NK-92 (cell line): Measurements from ENCODE around the gene GALM.
A peak's percentile ranks its signal among the peaks of the same experiment; 100 is the strongest.
"Not testable (repeated sequence)": the region's sequence is repeated elsewhere in the genome, so short reads cannot be mapped to it uniquely, and the experiment has no call there.

Experiments used
- DNase-seq: peaks from one replicate; lab custom pipeline; 2025; ENCODE audit not compliant: unreplicated experiment; lab: John Stamatoyannopoulos, UW

The GALM gene

DNA sequence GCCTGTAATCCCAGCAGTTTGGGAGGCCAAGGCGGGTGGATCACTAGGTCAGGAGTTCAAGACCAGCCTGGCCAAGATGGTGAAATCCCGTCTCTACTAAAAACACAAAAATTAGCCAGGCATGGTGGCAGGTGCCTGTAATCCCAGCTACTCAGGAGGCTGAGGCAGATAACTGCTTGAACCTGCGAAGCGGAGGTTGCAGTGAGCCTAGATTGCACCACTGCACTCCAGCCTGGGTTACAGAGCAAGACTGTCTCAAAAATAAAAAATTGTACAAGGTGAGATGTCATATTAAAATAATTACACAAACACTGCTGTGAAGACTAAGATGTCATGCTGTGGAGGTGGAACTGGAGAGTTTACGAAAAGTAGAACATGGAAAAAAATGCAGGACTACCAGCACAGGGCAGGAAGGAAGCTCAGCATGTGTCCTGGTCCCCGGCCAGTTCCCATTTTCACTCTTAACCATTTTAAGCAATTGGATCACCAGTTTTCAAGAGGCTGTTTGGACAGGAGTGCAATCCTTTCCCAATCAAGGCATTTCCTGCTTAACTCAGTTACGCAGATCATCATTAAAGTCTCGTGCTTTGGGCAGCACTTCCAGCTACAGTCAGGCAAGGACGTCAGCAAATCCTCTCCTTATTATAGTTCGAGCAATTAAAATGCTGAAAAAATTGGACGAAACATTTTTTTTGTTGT lies 71.2 kb downstream of the GALM start:
- not testable (repeated sequence) for DNase-seq

DNA sequence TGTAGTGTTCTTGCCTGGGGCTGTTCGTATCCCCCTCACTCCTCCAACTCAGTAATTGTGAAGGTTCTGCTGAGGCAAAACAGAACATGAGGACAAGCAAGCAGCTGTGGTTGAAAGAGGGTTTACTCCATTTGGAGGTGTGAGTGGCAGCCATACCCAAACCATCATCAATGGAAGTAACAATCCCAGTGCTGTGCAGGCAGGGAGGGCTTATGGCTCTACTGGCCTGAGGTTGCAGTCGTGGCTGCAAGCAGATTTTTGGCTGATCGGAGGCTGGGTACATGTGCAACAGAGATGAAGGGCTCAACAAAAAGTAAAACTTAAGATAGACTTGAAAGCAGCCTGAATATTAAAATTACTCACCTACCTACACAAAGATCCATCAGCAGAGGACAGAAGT lies 72.0 kb downstream of the GALM start:
- no peak for DNase-seq

DNA sequence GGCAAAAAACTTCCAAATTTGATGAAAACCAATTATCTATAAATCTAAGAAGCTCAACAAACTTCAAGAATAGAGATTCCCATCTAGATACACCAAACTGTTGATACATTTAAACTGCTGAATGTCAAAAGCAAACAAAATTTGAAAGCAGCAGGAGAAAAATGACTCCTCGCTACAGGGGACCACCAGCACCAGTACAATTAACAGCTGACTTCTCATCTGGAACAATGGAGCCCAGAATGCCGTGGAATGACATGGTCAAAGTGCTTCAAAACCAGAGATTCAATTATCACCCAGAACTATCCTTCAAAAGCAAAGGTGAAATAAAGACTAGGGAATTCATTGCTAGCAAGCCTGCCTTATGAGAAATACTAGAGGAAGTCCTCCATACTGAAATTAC lies 73.6 kb downstream of the GALM start:
- no peak for DNase-seq

DNA sequence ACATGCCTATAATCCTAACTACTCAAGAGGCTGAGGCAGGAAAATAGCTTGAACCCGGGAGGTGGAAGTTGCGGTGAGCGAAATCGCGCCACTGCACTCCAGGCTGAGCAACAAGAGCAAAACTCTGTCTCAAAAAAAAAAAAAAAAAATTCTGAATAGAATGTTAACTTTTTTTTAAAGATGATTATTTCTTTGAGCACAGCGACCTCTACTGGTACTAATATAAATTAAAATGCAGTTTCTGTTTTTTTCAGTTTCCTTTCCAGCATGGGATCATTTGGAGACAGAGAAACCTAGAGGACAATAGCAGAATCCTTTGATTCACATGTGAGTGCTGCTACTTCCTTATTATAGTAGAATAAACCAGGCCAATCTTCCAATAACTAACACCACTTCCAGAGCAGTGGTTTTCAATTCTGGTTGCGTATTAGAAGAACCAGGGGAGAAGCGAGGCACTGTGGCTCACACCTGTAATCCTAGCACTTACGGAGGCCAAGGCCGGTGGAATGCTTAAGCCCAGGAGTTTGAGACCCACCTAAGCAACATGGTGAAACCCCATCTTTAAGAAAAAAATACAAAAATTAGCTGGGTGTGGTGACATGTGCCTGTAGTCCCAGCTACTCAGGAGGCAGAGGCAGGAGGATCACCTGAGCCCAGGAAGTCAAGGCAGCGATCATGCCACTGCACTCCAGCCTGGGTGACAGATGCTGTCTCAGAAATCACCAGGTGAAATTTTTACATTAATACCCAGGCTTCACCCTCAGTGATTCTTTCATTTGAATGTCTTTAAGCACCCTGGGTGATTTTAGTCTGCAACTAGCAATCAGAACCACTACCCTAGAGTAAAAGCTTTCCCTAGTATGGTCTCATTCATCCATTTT lies 75.2 kb downstream of the GALM start:
- no peak for DNase-seq

DNA sequence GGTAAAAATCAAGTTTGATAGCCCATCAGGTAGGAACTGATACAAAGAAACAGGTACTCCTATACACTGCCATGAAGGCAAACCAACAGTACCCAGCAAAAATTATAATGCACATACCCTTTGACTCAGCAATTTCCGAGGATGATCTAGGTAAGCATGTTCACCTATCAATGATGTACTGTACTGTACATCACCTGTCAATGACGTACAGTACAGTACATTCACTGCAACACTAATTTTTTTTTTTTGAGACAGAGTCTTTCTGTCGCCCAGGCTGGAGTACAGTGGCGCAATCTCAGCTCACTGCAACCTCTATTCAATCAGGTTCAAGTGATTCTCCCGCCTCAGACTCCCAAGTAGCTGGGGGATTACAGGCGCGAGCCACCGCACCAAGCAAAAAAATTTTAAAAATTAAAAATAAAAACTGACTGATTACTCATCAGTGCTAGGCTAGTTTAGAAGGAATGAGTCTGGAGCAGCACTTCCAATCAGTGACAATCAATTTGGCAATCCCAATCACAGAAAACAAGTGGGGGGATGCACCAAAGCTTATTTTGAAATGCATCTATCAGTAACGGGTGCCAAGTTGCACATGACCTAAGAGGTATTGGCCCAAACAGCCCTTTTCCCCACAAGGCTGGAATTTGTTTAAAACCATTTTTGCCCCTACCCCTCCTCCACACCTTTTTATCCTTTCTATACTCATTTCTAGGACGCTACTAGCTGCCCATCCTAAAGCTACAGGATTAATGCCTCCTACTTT lies 77.1 kb downstream of the GALM start:
- no peak for DNase-seq

DNA sequence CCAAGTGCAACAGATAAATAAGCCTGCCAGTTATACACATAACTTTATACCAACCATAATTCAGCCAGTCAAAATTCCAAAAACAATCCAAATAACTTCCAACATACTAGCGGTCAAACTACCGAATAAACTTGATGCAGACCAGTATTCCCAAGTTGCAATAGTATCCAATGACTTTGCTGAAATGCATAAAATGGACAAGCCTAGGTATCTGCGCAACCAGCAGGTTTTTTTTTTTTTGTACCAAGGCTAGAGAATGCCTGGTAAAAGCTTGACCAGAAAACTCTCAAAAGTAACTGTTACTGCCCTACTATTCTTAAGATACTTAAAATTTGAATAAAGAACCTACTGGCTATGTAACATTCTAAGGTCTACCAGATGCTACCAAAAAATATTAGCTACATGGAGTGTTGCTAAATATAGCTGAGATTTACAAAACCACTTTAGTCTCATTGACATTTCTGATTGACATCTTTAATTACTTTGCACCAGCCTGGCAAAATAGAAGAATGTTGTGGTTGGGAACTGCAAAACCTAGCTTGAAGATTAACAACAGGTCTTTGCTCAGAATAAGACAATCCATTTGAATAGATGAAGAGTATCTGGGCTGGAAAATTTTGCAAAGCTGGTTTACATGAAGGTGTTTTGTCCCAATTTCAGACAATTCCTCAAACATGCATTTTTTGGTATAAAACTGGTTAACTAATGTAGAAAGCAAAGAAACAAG lies 77.9 kb downstream of the GALM start:
- no peak for DNase-seq

DNA sequence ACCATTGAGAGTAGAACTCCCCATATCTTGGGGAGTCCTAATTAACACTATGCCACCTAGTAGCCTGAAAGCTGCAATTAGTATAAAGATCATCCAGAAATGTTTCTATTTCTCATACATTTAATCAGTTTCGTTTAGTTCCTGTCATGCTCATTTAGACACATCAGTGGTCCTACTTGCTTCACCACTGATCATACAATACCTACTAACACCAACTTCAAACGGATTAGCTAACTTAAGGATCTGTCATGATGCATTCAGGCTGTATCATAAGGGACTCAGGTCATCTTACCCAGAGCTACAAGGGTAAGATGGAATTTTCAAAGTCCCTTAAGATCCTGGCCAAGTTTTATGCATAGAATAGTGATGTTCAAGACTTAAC lies 78.5 kb downstream of the GALM start:
- DNase-seq = no peak

DNA sequence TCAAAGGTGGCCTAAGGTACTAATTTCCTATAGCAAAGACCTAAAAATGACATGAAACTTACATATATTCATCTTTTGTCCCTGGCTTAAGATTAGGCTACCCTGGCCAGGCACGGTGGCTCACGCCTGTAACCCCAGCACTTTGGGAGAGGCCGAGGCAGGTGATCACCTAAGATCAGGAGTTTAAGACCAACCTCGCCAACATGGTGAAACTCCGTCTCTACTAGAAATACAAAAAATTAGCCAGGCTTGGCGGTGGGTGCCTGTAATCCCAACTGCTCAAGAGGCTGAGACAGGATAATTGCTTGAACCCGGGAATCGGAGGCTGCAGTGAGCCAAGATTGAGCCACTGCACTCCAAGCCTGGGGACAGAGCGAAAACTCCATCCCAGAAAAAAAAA lies 79.4 kb downstream of the GALM start:
- no peak for DNase-seq

DNA sequence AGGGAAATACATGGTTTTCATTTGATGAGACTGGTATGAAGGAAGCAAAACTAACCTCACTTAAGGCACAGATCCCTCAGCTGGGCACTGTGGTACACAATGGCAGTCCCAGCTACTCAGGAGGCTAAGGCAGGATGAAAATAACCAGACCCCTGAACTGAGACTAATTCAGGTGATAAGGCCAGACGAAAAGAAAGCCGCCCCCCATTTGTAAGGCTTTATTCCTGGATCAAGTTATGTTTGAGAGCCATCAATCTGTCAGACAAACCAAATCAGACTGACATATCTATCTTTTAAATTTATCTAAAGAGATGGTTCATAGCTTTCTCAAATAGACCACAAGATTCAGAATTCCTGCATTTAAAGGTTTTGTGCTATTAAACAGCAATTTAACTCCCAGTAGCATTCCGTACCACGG lies 81.1 kb downstream of the GALM start:
- DNase-seq = no peak

DNA sequence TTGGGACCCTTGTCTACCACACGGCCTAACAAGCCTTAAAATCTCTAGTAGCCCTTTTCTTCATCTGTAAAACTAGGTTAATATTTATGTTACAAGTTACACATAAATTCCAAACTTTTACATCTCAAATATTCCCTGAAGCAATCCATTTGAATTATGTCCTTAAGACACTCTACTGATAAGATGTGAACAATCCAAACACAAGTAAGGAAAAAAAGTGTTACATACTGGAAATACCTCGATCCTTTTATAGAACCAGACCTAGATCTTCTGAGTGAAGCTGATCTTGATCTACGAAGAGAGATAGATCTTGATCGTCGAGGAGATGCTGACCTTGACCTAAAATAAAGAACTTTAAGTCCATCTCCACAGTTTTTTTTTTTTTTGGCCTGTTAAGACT lies 81.9 kb downstream of the GALM start:
- DNase-seq = no peak

DNA sequence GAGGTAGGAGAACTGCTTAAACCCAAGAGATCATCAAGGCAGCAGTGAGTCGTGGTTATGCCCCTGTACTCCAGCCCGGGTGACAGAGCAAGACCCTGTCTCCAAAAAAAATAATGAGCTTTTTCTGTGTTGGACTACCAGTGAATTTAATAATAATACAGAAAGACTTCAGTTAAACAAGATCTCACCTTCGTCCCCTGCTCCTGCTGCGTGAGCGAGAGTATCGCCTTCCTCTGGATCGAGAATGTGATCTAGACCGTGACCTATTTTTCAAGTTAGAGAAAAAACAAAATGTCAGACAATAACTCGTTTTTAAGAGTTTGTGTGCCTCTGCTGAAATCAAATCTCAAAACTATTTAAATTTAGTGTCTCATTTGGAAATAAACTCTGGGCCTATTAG lies 82.5 kb downstream of the GALM start:
- no peak for DNase-seq

DNA sequence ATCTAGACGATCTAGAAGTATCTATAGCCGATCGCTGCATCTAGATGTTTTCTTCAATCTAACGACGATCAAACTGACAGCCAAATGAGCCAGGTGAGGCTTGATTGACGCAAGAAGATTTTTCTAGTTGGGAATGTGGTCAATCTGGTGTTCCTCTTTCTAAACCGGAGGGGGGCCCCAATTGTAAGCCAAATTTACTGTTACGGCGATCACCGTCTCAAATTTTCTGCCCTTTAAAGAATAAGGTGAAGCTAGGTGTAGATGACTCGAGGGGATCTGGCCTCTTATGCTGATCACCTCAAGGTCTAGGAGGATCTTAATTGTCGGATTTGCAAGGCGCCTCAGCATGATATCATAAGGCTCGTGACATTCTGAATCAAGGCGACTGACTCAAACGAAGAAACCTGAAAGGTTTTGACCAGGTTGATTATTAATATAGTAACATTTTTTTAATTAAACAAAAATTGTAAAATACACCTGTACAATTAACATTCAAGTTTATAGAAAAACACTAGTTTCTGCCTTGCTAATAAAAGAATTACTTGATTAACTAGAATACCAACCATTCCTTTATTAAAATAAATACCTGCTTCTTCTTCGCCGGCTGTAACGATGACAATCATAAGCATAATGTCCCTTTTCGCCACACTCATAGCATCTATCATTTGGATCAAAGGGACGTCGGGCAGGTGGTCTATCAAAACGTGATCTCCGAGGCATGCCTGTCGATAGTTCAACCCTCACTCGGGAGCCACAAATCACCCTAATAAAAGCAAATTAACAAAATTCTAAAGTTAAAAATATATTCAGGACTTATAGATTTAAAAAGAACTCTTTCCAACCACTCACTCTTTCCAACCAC lies 83.3 kb downstream of the GALM start:
- no peak for DNase-seq

DNA sequence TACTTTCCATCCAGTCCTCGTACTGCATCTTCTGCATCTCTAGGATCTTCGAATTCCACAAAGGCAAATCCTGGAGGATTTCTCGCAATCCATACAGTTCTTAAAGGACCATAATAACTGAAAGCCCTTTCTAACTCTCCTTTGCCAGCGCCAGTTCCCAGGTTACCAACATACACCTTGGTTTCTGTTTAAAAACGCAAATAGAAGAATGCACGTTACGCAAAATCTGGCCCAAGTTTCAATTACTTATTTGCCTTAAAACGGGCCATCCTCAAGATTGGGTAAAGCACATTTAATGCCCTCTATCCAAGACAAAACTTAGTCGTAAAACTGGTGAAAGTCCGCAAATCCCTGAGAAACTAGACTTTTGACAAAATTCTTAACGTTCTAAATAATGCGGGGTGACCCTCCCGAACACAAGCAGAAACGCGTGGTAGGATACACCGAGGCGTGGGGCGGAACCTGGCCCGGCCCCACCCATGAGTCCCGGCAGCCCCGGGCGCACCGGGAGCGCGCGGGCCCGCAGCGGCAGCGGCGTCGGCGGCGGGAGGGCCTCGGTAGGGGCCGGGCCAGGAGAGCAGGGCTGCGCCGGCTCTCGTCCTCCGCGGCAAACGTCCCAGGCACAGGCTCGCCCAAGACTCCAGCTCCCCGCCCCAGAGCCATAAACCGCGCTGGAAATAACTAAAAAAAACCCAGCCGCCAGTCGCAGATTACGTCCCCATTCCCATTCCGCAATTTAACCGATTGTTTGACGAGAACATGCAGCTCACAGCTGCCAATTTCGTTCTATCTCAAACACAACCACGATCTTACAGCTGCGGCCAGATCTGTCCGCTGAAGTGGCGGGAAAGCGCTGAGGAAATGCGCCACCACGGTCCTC lies 84.3 kb downstream of the GALM start:
- DNase-seq = no peak

DNA sequence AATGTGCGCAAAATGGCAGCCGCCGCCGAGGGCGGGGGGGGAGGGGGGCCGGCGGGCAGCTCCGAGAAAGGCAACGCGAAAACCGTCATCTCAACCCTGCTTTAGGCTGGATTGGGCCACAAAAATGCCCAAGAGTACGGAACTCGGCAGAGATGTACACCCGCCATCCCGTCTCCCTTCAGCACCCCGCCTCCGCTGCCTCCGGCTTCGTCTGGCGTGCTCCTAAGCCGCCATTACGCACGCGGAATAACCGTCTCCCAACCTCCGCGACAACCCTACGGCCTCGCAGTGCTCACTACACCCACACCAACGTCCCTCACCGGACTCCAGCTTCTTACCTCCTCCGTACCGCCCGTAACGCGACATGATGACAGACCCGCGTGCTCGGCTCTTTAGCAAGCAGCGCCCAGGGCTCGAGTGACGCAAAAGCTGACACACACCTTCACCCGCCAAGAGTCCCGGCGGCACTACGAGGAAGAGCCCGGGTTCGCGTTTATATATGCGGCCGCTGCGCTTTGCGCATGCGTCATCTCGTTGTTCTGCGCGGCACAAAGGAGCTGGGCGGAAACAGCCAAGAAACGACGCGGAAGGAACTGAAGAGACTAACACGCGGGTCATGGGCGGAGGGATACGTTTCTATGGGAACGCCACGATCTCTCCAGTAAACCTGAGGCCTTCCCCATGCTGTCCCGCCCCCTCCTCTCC lies 85.1 kb downstream of the GALM start, which contains the start of gene SRSF7:
Gene SRSF7 (minus strand): TSS at position 471 of the 705 bp plus-strand sequence. CDS start 105 bp downstream, at position 366.
- peak; percentile 89 for DNase-seq

DNA sequence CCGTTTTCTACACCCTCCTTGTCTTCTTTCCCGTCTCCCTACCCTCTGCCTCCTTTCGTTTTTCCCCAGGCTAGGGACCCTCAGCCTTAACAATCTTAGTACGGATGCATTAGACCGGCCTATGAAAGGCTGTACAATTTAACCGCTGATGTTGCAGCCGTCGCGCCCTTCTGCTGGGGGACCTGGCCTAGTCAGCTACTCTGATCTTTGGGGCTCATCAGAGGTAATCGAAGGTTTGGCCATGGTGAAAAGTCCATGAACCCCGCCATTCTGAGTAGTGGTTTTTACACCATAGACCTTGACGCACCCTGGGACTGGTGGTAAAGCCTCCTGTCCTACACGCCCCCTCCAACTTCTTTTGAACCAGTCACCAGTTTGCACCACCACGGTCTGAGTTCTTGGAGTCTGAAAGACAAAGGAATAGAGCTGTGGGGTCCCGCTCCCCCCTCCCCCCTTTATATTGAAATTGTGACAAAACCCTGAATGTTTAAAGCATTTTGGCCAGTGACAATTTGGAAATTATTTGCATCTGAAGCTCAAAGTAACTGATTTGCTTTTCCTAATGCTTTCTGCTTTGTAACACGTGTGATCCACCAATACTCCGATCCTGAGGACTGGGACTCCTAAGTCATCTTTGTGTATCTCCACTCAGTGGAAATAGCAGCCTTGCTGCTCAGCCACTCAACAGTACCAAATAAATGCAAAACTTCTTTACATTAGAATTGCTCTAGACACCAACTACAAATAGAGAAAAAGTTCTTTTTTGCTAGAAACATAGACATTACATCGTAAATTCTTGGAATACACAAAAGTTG lies 85.9 kb downstream of the GALM start:
- DNase-seq = no peak

DNA sequence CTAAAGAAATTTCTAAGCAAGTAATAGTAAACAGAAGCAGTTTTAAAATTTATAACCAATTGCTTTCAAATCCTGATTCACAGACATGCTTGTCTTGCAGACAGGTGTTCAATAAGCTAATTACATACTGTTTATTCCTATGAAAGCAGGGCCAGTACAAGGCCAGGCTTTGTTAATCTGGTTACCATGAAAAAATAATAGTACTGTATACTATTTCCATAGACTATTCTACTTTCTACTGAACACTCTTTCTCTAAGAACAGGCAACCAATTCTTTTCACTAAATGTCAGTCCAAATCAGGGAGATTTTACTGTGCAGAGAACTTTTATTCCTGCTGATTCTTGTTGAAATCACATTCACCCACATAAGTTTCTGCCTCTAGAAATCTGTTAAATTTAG lies 88.1 kb downstream of the GALM start:
- no peak for DNase-seq

DNA sequence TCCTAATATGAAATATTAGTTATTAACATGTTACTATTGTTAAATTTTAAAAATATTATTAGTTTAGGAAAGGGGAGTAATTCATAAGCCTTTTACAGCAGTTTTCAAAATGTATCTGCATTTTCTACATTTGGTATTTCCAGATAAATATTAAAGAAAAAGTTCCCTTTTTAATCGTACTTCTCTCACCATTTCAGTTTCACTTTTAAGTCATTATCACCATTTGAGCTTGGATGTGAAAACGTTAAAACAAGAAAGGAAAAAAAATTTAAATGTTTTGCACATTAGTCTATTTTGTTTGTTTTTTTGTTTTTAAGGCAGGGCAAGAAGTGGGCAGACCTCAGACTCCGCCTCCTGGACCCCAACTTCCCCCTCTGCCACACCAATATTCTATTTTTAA lies 88.6 kb downstream of the GALM start:
- DNase-seq = no peak

DNA sequence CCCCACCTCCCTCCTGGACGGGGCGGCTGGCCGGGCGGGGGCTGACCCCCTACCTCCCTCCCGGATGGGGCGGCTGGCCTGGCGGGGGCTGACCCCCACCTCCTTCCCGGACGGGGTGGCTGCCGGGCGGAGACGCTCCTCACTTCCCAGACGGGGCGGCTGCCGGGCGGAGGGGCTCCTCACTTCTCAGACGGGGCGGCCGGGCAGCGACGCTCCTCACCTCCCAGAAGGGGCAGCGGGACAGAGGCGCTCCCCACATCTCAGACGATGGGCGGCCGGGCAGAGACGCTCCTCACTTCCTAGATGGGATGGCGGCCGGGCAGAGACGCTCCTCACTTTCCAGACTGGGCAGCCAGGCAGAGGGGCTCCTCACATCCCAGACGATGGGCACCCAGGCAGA lies 90.0 kb downstream of the GALM start:
- not testable (repeated sequence) for DNase-seq
